MM.1S (cell line): Measurements from ENCODE around the gene HEPACAM2.

Source experiments
- EZH2phosphoT487 ChIP-seq: fragments of 300-600 bp; sonication (generic); IDR thresholded peaks from 2 replicates; pipeline ENCODE4 v1.6.1; 2018; ENCODE audit warnings: antibody characterized with exemption, low read length
- TF ChIP-seq, protein P1 (sequence below): fragments of 300-600 bp; sonication (generic); IDR thresholded peaks from 2 replicates; pipeline ENCODE4 v1.5.1; 2016; ENCODE audit warnings: antibody characterized with exemption, low read length, mixed read lengths

DNA sequence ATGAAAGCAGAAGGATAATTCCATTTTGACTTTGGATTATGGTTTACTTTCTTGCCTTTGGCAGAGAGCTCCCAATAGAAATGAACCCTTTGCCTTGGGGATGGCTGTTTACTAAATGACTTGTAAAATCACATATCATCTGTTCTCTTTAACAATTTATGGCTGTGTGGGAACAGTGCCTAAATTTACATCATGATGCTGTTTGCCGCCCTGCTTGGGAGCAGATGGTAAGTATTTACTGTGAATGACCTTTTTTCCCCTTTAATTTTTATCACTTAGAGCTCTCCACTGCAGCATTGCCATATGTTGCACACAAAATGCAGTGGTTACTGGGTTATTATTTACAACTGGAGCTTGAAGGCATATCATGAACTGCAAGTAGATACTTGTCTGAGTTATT, 13.4 kb downstream of the HEPACAM2 start:
- TF ChIP-seq, protein P1, sequence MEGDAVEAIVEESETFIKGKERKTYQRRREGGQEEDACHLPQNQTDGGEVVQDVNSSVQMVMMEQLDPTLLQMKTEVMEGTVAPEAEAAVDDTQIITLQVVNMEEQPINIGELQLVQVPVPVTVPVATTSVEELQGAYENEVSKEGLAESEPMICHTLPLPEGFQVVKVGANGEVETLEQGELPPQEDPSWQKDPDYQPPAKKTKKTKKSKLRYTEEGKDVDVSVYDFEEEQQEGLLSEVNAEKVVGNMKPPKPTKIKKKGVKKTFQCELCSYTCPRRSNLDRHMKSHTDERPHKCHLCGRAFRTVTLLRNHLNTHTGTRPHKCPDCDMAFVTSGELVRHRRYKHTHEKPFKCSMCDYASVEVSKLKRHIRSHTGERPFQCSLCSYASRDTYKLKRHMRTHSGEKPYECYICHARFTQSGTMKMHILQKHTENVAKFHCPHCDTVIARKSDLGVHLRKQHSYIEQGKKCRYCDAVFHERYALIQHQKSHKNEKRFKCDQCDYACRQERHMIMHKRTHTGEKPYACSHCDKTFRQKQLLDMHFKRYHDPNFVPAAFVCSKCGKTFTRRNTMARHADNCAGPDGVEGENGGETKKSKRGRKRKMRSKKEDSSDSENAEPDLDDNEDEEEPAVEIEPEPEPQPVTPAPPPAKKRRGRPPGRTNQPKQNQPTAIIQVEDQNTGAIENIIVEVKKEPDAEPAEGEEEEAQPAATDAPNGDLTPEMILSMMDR = no peak
- TF ChIP-seq EZH2phosphoT487 = no peak
